ENCODE data around the gene C17orf67.

DNA sequence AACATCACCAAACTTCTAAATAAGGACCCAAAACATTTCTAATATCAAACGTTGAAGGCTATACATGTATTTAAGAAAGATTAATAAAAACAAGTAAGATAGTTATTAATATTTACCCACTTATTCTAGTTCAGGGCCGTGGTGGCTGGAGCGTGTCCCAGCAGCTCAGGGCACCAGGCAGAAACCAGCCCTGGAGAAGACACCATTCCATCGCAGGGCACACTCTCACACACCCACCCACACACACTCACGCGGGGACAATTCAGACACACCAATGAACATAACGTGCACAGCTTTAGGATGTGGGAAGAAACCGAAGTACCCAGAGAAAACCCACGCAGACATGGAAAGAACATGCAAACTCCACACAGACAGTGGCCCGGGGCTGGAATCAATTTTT lies 13.5 kb downstream of the C17orf67 start:
- TF ChIP-seq, protein P1, sequence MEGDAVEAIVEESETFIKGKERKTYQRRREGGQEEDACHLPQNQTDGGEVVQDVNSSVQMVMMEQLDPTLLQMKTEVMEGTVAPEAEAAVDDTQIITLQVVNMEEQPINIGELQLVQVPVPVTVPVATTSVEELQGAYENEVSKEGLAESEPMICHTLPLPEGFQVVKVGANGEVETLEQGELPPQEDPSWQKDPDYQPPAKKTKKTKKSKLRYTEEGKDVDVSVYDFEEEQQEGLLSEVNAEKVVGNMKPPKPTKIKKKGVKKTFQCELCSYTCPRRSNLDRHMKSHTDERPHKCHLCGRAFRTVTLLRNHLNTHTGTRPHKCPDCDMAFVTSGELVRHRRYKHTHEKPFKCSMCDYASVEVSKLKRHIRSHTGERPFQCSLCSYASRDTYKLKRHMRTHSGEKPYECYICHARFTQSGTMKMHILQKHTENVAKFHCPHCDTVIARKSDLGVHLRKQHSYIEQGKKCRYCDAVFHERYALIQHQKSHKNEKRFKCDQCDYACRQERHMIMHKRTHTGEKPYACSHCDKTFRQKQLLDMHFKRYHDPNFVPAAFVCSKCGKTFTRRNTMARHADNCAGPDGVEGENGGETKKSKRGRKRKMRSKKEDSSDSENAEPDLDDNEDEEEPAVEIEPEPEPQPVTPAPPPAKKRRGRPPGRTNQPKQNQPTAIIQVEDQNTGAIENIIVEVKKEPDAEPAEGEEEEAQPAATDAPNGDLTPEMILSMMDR (IDR thresholded peaks at IDR 0.05; ENCODE audit: low read depth, low read length), result no peak
- TF ChIP-seq, protein P2, sequence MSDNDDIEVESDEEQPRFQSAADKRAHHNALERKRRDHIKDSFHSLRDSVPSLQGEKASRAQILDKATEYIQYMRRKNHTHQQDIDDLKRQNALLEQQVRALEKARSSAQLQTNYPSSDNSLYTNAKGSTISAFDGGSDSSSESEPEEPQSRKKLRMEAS (IDR thresholded peaks at IDR 0.05; ENCODE audit: low read depth, low read length), result no peak
- TF ChIP-seq MYC (IDR thresholded peaks at IDR 0.05; ENCODE audit: low read depth, low read length), result no peak

All from NB4 (cell line).